AG09319 (cell line): ENCODE data around the gene GGTLC1.

Experiments
- DNase-seq: peaks from one replicate; pipeline ENCODE4 v3.0.0-alpha.2; 2010; ENCODE audit warnings: low read depth; ENCODE audit errors: extremely low read depth
- CTCF ChIP-seq: IDR thresholded peaks from 2 replicates; pipeline ENCODE4 v1.5.1; 2011; ENCODE audit warnings: low read depth, mild to moderate bottlenecking, inconsistent platforms, low read length, moderate library complexity

Gene GGTLC1

DNA sequence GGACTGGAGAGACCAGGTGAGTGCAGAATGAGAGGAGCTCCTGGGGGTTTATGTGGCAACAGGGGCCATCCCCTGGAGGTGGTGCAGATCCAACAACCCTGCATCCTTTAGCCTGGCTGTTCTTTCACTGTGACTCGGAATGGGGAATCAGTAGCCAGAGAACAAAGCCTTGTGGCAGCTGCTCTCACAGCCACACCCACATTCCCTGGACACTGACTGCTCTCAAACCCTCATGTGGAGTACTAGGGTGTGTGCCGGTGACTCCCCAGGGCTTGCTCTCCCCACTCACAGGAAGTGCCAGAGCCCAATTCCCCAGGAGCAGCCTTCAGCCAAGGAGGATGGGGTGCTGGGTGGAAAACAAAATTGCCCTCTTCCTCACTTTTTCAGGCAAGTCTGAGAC, 30.2 kb upstream of the GGTLC1 start:
- TF ChIP-seq CTCF, result no peak
- no peak for DNase-seq

DNA sequence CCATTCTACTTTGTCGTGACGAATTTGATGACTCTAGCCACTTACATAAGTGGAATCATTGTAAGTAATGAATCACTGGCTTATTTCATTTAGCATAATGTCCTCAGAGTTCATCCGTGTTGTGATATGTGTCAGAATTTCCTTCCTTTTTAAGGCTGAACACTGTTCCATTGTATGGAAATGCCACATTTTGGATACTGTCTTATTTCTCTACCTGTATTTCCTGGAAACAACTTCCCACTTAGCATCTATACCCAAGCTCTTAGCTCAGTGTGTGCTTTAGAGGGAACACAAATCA, 28.8 kb upstream of the GGTLC1 start:
- no peak for TF ChIP-seq CTCF
- no peak for DNase-seq

- TF ChIP-seq CTCF, result no peak
Measured at GRCh38 chr20:24016607-24017457, 28.3 kb upstream of the GGTLC1 start.

GRCh38 chr20:24013953-24014352, 25.4 kb upstream of the GGTLC1 start:
- TF ChIP-seq CTCF, result no peak
- DNase-seq, result no peak

More at GRCh38 chr20:24016607-24017457, 28.3 kb upstream of the GGTLC1 start:
- DNase-seq, result no peak

DNA sequence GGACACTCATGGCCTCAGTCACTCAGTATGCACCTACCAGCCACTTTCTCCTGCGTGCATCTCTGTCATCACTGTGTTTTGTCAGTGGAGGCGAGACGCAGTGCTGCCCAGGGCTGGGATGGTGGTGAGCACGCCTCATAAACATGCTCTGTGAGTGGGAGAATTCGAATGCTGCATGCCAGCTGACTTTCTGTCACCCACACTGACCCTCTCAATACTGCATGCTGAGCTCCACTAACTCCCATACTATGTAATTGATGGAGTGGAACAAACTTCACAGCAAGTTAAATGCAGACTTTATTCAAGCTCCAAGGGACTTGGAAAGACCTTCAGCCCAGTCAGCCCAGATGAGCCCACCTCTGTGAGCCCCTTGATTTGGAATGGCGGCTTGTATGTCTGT, 22.7 kb upstream of the GGTLC1 start:
- no peak for TF ChIP-seq CTCF
- no peak for DNase-seq

GRCh38 chr20:24007758-24008157, 19.2 kb upstream of the GGTLC1 start:
- TF ChIP-seq CTCF, result no peak

DNA sequence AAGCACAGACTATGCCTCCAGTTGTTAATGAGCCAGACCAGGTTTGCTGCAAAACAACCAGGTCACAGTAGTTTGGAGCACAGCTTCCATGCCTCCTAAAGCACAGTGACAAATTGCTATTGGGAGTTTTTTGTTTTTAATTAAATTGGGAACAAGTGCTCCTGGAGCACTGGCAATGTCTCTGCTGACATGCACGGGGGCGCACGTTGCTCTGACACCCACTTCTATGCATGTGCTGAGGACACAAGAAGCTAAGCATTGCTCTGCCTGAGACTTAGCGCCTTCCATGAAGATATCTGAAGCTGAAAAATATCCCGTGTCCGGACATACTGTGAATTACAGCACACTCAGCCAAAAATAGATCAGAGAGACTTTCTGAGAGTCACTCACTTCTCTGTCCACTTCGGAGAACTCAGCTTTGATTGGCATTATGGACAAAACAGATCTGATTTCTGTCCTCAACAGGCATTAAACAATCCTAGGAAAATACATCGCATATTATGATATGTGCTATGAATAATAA, 18.6 kb upstream of the GGTLC1 start:
- DNase-seq, result no peak
- no peak for TF ChIP-seq CTCF

More at GRCh38 chr20:24007758-24008157, 19.2 kb upstream of the GGTLC1 start:
- no peak for DNase-seq
